ES-I3 (cell line): Measurements from ENCODE around the gene DPF3.
"Not testable (repeated sequence)": the region's sequence is repeated elsewhere in the genome, so short reads cannot be mapped to it uniquely, and the experiment has no call there.

ENCODE experiments used
- H3K36me3 ChIP-seq: 2 replicates; pipeline ENCODE4 v1.6.1; 2013; ENCODE audit warnings: mild to moderate bottlenecking, low read length, control low read depth, moderate library complexity; ENCODE audit not compliant: insufficient read depth
- H3K4me1 ChIP-seq: 2 replicates; pipeline ENCODE4 v1.6.1; 2013; ENCODE audit warnings: mild to moderate bottlenecking, control low read depth, low read length; ENCODE audit not compliant: insufficient read depth
- H3K9ac ChIP-seq: 2 replicates; pipeline ENCODE4 v1.6.1; 2013; ENCODE audit warnings: low read depth, mild to moderate bottlenecking, low read length, moderate library complexity
- H3K9me3 ChIP-seq: 2 replicates; pipeline ENCODE4 v1.6.1; 2013; ENCODE audit warnings: mild to moderate bottlenecking, low read length, moderate library complexity; ENCODE audit not compliant: control insufficient read depth, insufficient read depth

Gene DPF3

DNA sequence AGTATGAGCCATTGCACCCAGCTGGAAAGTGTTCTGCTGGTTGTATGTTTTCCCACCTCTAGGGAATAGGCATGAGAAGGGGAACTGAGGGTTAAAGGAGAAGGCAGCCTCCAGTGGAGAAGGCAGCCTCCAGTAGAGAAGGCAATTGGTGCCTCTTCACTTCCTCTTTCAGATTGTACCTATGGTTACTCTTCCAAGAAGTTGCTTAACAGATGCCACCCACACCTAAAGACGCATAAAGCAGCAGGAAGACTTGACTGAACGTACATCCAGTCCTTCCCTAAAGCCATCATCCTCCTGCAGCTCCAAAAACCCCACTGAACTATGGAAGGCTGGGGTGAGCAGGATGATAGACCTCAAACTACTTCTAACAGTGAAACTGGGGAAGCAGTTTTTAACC is 13.1 kb downstream of the DPF3 start:
- H3K9ac ChIP-seq, result no peak overlapping the region
- H3K4me1 ChIP-seq, result peaks cover 13% of the 10 kb centered on the region; the same call in 1 of the 2 replicates
- H3K9me3 ChIP-seq, result no peaks in the 10 kb centered on the region
- no peaks in the 10 kb centered on the region for H3K36me3 ChIP-seq

- Histone ChIP-seq H3K9me3 (no peaks in the 10 kb centered on the region), H3K36me3 (no peaks in the 10 kb centered on the region), H3K4me1 (peaks cover 13% of the 10 kb centered on the region; the same call in 1 of the 2 replicates)
These were observed 13.7 kb downstream of the DPF3 start for GRCh38 chr14:72880164-72880563.

DNA sequence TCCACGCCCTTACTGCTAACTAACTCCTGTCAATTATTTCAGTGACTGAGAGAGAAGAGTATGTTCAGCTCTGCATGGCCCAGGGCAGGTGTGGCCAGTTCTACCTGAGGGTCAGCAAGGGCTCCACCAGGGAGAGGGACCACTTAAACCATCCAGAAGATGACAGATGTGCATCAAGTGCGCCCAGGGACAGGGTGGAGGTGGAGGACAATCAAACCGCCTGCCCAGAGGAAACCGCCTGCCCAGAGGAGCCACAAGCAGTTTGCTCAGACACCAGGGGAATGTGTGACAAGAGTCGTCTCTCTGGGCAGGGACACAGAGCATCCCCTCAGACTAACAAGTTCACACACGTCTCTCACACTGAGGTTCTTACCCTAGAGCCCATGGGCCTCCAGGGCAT is 14.5 kb downstream of the DPF3 start:
- H3K9me3 ChIP-seq, result no peaks in the 10 kb centered on the region
- H3K4me1 ChIP-seq, result peaks cover 12% of the 10 kb centered on the region; the same call in 1 of the 2 replicates
- no peak overlapping the region for H3K9ac ChIP-seq
- H3K36me3 ChIP-seq, result no peaks in the 10 kb centered on the region

More at GRCh38 chr14:72880164-72880563, 13.7 kb downstream of the DPF3 start:
- no peak overlapping the region for H3K9ac ChIP-seq

- no peaks in the 10 kb centered on the region for H3K9me3 ChIP-seq
- H3K9ac ChIP-seq, result no peak overlapping the region
- H3K4me1 ChIP-seq, result peaks cover 9% of the 10 kb centered on the region; the same call in 1 of the 2 replicates
- no peaks in the 10 kb centered on the region for H3K36me3 ChIP-seq
These were observed 15.2 kb downstream of the DPF3 start for GRCh38 chr14:72878746-72879145.

DNA sequence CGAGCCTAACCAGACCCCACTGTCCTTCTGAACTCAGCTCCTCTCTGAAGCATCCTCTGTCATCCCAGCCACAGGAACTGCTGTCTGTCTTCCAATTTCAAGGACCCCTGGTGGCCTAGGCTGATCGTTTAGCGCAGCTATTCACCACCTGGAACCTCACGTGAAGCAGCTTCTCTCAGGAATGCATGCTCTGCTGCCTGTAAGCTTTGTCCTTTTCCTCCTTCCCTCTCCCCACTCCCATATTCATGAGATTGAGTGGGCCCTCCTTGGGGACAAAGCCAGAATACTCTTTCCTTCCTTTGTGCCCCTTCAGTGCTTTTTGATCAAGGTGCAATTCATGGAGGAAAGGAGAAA is 17.2 kb downstream of the DPF3 start:
- Histone ChIP-seq H3K9ac (no peak overlapping the region), H3K4me1 (peaks cover 7% of the 10 kb centered on the region; the same call in 1 of the 2 replicates), H3K36me3 (no peaks in the 10 kb centered on the region), H3K9me3 (no peaks in the 10 kb centered on the region)

- peaks cover 7% of the 10 kb centered on the region; the same call in 1 of the 2 replicates for H3K4me1 ChIP-seq
- H3K9me3 ChIP-seq, result no peaks in the 10 kb centered on the region; the same call in 1 of the 2 replicates
- no peak overlapping the region for H3K9ac ChIP-seq
- H3K36me3 ChIP-seq, result no peaks in the 10 kb centered on the region
These were observed 17.7 kb downstream of the DPF3 start for GRCh38 chr14:72876005-72876709.

DNA sequence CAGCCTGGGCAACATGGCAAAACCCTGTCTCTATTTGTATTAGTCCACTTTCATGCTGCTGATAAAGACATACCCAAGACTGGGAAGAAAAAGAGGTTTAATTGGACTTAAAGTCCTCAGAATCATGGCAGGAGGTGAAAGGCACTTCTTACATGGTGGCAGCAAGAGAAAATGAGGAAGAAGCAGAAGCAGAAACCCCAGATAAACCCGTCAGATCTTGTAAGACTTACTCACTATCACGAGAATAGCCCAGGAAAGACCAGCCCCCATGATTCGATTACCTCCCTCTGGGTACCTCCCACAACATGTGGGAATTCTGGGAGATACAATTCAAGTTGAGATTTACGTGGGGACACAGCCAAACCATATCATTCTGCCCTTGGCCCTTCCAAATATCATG is 23.0 kb downstream of the DPF3 start:
- not testable (repeated sequence) for H3K9me3 ChIP-seq, H3K36me3 ChIP-seq, H3K9ac ChIP-seq, H3K4me1 ChIP-seq

DNA sequence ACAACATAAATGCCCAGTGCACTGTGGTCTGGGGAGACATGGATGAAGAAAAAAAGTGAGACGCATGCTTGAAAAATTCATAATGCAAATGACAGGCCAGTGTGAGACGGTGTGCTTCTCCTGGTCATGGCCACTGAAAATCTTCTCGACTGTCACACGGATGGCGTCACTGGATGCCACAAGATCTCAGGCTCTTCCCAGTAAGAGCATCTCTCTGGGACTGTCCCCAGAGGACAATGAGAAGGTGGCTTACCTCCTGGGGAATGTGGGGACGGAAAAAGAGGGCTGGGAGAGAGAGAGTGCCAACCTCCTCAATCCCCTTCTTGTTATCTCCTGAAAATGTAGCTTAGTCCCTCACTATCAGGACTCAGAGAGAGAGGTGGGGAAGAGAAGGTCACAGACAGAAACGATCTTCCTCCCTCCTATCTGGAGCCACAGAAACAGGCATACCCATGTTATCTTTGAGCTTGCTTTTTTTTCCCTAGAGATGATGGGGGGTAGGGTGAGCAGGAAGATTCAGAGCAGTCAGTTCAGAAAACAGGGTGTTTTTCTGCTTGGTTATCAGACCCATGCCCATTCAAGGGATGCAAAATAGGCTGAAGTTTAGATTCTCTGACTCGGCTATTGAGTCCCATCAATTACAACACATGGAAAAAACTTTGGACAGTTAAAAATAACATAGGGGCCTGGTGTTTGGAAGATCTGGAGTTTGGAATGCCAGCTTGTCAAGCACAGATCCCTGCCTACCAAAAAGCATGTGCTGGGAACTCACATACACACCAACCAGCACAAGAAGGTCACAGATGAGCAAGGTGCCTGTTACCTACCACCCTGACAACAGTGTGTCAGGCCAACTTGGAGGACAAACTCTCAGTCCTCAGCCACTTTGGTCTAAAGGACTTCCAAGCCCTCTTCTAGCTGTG is 24.2 kb downstream of the DPF3 start:
- no peaks in the 10 kb centered on the region for H3K4me1 ChIP-seq
- no peak overlapping the region for H3K9ac ChIP-seq
- no peaks in the 10 kb centered on the region; the same call in 1 of the 2 replicates for H3K9me3 ChIP-seq
- no peaks in the 10 kb centered on the region for H3K36me3 ChIP-seq

DNA sequence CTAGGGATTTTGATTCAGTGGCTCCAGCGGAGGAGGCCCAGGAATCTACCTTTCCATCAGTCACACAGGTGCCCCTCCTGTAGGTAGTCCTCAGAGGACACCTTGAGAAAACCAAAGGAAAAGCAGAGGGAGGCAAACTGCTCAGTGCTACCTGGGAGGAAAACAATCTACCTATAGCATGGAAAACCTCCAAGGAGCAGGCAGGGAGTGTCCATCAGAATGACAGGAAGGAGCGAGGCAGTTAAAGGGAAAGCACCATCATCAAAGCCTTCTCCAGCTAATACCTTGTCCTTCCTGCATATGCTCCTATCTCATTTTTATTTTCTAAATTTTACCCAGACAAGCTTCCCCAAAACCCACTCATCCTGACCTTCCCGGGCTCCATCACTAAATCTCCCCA is 25.4 kb downstream of the DPF3 start:
- H3K4me1 ChIP-seq, result no peaks in the 10 kb centered on the region
- H3K9ac ChIP-seq, result no peak overlapping the region
- H3K36me3 ChIP-seq, result no peaks in the 10 kb centered on the region
- no peaks in the 10 kb centered on the region; the same call in 1 of the 2 replicates for H3K9me3 ChIP-seq

DNA sequence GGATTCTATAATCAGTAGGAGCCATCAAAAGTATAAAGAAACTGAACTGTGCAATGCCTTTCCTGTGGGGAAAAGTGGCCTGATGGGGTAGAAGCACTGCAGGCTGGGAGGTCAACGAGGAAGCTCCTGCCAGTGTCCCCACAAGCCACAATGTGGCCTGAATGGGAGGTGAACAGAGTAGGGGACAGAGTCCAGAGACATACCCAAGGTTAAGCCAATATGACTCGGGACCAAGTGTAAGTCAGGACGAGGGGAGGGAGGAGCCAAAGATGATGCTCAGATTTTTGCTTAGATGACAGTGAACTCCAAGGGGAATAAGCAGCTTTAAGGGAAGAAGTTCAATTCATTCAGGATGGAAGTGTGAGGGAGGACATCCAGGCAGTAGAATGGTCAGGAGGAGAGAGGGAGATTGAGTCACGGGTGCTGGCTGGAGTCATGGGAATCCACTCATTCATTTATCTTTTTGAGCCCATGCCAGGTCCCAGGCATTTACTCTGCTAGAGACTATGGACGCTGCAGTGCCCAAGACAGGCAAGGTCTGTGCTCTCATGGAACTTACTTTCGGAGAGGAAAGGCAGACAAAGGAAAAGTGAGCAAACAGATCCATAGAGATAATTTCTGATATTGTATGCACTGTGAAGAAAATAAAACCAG is 29.1 kb downstream of the DPF3 start:
- Histone ChIP-seq H3K9me3 (no peaks in the 10 kb centered on the region), H3K36me3 (no peaks in the 10 kb centered on the region), H3K9ac (no peak overlapping the region), H3K4me1 (no peaks in the 10 kb centered on the region)

GRCh38 chr14:72863216-72864006 is 30.5 kb downstream of the DPF3 start:
- H3K36me3 ChIP-seq, result no peaks in the 10 kb centered on the region
- no peak overlapping the region for H3K9ac ChIP-seq
- no peaks in the 10 kb centered on the region for H3K4me1 ChIP-seq
- H3K9me3 ChIP-seq, result no peaks in the 10 kb centered on the region

DNA sequence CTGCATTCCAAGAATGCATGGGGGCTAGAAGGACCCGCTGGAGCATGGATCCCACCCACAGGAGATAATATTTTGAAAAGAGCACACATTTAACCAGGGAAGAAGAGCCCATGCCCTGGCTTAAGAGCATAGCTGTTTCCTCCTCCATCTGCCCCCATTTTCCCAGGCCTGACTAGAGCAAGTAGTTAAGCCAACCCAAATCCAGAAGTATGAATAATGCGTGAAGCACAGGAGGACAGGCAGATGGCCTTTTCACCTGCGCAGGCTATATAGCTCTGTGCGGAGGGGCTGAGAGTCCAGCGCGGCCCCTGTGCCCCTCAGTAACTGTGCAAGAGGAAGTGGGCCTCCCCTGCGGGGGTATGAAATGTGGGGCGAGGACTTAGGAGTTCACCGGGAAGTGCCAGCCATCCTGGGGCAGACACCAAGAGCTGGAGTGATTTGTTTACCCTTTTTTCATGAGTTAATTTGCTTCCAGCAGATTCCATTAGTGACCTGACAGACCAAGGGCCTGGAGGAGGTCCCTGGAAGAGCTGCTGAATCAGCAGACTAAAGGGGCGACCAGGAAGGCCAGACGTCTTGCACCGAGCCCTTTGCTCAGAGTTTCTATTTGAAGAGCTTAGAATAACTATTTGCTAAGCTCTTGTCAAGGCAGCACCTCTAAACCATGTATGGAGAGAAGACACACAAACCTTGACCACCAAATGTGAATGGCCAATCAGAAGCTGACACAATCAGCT is 37.2 kb downstream of the DPF3 start:
- Histone ChIP-seq H3K36me3 (no peaks in the 10 kb centered on the region), H3K4me1 (0 out of 2 replicates have a peak, but pooled peaks cover 2% of the 10 kb centered on the region), H3K9me3 (no peaks in the 10 kb centered on the region), H3K9ac (no peak overlapping the region)

DNA sequence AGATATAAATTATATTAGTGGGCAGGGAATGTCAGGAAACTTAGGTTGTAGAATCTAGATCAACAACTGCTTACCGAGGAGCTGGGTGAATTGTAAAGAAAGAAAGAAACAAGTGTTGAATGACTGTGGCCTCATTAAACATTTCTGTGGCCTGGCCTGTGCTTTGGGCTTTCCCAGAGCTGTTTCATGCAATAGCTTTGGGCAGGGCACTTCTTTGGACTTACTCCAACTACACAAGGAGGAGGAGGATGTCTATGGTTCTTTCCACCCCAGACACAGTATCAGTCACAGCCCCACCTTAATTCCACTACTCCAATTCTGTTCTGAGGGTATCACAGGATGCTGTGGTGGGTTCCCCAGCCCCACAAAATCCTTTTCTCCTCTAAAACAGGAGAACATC is 38.0 kb downstream of the DPF3 start:
- Histone ChIP-seq H3K36me3 (no peaks in the 10 kb centered on the region), H3K9ac (no peak overlapping the region), H3K9me3 (no peaks in the 10 kb centered on the region), H3K4me1 (peaks cover 10% of the 10 kb centered on the region)
